ENCODE measurements around the gene MMP21. TPM values are rescaled to one million over a fixed set of nuclear protein-coding genes. Genes with fewer than 3 reads are reported as not detected.

Gene MMP21
- total and polyA plus RNA-seq, 2 donors (not counting 1 experiment from before 2014, with no cell fraction given), result 0.05 to 0.17 TPM

GRCh38 chr10:125795128-125795527 lies 19.5 kb upstream of the MMP21 start:
- H3K4me3 ChIP-seq (replicated peaks in 1 of 4; ENCODE audit: control extremely low read depth in 1 of 4, insufficient read depth in 1 of 4, low read depth in 3 of 4, low read length in 4 of 4), result no peak overlapping the region
- no peaks in the 10 kb centered on the region for H3K79me2 ChIP-seq (ENCODE audit: control insufficient read depth, insufficient read depth, low read length)
- no peak overlapping the region for H3K27ac ChIP-seq (ENCODE audit: insufficient read depth, low read length)
- no peaks in the 10 kb centered on the region for H4K20me1 ChIP-seq (ENCODE audit: control insufficient read depth, extremely low read depth, insufficient read depth, low read length)
- H3K27me3 ChIP-seq (ENCODE audit: control insufficient read depth, insufficient read depth, low read length), result no peaks in the 10 kb centered on the region
- no peak overlapping the region for H3K9ac ChIP-seq (ENCODE audit: insufficient read depth, low read length)
- H3K4me2 ChIP-seq (ENCODE audit: extremely low read depth, insufficient read depth, low read length), result no peak overlapping the region
- no peak for DNase-seq (ENCODE audit: low read depth in 2 of 2)
- H3K4me1 ChIP-seq (ENCODE audit: control insufficient read depth, extremely low read depth, insufficient read depth, low read length), result no peaks in the 10 kb centered on the region
- H2AFZ ChIP-seq (ENCODE audit: low read length), result no peak overlapping the region
- no peaks in the 10 kb centered on the region for H3K9me3 ChIP-seq (ENCODE audit: control insufficient read depth, insufficient read depth, low read depth, low read length)
- TF ChIP-seq, protein P1, sequence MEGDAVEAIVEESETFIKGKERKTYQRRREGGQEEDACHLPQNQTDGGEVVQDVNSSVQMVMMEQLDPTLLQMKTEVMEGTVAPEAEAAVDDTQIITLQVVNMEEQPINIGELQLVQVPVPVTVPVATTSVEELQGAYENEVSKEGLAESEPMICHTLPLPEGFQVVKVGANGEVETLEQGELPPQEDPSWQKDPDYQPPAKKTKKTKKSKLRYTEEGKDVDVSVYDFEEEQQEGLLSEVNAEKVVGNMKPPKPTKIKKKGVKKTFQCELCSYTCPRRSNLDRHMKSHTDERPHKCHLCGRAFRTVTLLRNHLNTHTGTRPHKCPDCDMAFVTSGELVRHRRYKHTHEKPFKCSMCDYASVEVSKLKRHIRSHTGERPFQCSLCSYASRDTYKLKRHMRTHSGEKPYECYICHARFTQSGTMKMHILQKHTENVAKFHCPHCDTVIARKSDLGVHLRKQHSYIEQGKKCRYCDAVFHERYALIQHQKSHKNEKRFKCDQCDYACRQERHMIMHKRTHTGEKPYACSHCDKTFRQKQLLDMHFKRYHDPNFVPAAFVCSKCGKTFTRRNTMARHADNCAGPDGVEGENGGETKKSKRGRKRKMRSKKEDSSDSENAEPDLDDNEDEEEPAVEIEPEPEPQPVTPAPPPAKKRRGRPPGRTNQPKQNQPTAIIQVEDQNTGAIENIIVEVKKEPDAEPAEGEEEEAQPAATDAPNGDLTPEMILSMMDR (conservative IDR thresholded peaks at IDR 0.05 in 1 of 2, IDR thresholded peaks at IDR 0.05 in 1 of 2; ENCODE audit: low read depth in 1 of 2, low read length in 2 of 2), result no peak
- TF ChIP-seq EZH2 (IDR thresholded peaks at IDR 0.05; ENCODE audit: low read length, missing control alignments), result no peak
- peaks cover 6% of the 10 kb centered on the region for H3K36me3 ChIP-seq (ENCODE audit: control insufficient read depth, insufficient read depth, low read length)

DNA sequence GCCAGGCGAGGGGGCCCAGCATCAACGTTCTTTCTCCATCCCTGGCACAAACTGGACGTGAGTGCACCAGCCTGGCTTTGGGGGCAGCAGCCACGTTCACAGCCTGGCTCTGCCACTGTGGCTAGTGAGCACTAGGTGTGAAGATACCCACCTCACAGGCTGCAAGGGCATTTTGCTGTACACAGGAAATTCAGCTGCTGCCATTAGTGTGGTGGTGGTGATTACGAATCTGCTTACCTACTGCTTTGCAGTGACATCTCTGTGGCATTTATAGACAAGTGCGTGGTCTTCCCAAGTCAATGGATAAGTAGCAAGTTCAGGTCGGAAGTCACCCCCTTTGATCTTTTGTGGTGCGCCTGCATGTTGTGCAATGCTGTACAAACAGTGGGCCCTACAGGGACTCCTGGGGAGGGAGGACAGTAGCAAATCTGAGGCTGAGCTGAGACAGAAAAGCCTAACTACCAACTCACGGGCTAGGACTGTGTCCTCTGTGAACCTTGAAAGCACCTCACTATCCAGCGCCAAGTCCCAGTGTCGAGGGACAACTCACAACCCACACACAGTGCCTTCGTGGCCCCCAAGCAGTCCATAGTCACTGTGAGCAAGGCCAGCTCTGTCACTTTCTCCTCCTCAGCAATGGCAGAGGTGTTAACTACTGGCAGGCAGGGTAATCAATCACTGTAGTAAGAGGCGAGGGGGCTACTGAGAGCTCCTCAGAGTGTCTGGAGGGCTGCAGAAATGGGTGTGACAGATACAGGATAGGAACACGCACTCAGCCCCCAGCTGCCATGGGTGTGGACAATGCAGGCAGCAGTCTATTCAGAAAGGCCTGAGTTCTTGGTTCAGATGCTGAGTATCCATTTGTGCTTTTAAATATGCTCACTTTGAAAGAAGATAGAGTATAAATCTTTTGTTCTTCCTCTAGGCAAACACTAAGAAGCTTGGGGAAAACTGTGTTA lies 17.0 kb upstream of the MMP21 start:
- Histone ChIP-seq H3K27me3 (ENCODE audit: control insufficient read depth, insufficient read depth, low read length) (no peaks in the 10 kb centered on the region), H3K79me2 (ENCODE audit: control insufficient read depth, insufficient read depth, low read length) (no peaks in the 10 kb centered on the region), H3K27ac (ENCODE audit: insufficient read depth, low read length) (no peak overlapping the region), H3K36me3 (ENCODE audit: control insufficient read depth, insufficient read depth, low read length) (peaks cover 6% of the 10 kb centered on the region), H3K4me1 (ENCODE audit: control insufficient read depth, extremely low read depth, insufficient read depth, low read length) (no peaks in the 10 kb centered on the region), H4K20me1 (ENCODE audit: control insufficient read depth, extremely low read depth, insufficient read depth, low read length) (no peaks in the 10 kb centered on the region), H2AFZ (ENCODE audit: low read length) (no peak overlapping the region), H3K9ac (ENCODE audit: insufficient read depth, low read length) (no peak overlapping the region), H3K9me3 (ENCODE audit: control insufficient read depth, insufficient read depth, low read depth, low read length) (no peaks in the 10 kb centered on the region), H3K4me2 (ENCODE audit: extremely low read depth, insufficient read depth, low read length) (no peak overlapping the region), H3K4me3 (replicated peaks in 1 of 4; ENCODE audit: control extremely low read depth in 1 of 4, insufficient read depth in 1 of 4, low read depth in 3 of 4, low read length in 4 of 4) (no peak overlapping the region)
- DNase-seq (ENCODE audit: low read depth in 2 of 2), result no peak
- TF ChIP-seq EZH2 (IDR thresholded peaks at IDR 0.05; ENCODE audit: low read length, missing control alignments), result no peak
- TF ChIP-seq, protein P1 (conservative IDR thresholded peaks at IDR 0.05 in 1 of 2, IDR thresholded peaks at IDR 0.05 in 1 of 2; ENCODE audit: low read depth in 1 of 2, low read length in 2 of 2), result no peak

DNA sequence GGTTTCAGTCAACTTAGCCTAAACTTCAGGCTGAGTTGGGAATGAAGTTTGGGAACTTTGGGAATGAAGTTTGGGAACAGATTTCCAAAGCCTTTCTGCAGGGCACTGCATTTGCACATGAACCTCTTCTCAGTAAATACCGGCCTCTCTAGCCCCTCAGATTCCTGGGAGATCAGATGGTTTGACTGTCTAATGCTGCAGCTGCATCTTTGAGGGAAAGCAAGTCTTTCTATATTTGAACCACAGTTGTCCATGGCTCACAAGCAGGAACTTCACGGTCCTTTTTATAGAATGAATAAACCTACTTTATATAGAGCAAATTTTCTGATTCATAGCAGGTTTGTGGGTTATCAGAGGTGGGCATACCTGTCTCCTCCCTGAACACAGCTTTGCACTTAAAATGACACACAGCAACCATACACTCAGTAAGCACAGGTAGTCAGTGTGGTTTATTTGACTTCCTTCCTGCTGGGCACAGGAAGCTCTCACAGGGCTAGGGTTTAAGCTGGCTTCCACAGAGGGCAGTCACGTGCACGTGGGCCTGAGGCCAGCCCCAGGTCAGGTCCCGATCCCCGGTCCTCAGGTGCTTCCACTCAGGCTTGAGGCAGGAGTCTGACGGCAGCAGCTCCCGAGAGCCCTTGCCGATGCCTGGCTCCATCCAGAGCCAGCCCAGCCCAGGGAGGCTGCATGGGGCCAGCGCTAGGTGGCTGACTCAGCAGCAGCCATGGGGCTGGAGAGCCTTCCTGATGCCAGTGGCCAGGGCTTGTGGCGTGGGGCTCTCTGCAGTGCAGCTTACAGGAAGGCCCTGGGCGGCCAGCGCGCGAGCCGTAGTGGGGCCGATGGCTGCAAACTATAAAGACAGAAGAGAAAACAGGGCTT lies 12.8 kb upstream of the MMP21 start:
- H3K4me2 ChIP-seq (ENCODE audit: extremely low read depth, insufficient read depth, low read length), result no peak overlapping the region
- H3K4me3 ChIP-seq (replicated peaks in 1 of 4; ENCODE audit: control extremely low read depth in 1 of 4, insufficient read depth in 1 of 4, low read depth in 3 of 4, low read length in 4 of 4), result no peak overlapping the region
- no peaks in the 10 kb centered on the region for H3K4me1 ChIP-seq (ENCODE audit: control insufficient read depth, extremely low read depth, insufficient read depth, low read length)
- DNase-seq (ENCODE audit: low read depth in 2 of 2), result no peak
- H3K9me3 ChIP-seq (ENCODE audit: control insufficient read depth, insufficient read depth, low read depth, low read length), result no peaks in the 10 kb centered on the region
- H2AFZ ChIP-seq (ENCODE audit: low read length), result no peak overlapping the region
- H3K36me3 ChIP-seq (ENCODE audit: control insufficient read depth, insufficient read depth, low read length), result no peaks in the 10 kb centered on the region
- no peak overlapping the region for H3K9ac ChIP-seq (ENCODE audit: insufficient read depth, low read length)
- no peaks in the 10 kb centered on the region for H3K27me3 ChIP-seq (ENCODE audit: control insufficient read depth, insufficient read depth, low read length)
- no peak for TF ChIP-seq EZH2 (IDR thresholded peaks at IDR 0.05; ENCODE audit: low read length, missing control alignments)
- TF ChIP-seq, protein P1 (conservative IDR thresholded peaks at IDR 0.05 in 1 of 2, IDR thresholded peaks at IDR 0.05 in 1 of 2; ENCODE audit: low read depth in 1 of 2, low read length in 2 of 2), result no peak
- H4K20me1 ChIP-seq (ENCODE audit: control insufficient read depth, extremely low read depth, insufficient read depth, low read length), result no peaks in the 10 kb centered on the region
- no peak overlapping the region for H3K27ac ChIP-seq (ENCODE audit: insufficient read depth, low read length)
- no peaks in the 10 kb centered on the region for H3K79me2 ChIP-seq (ENCODE audit: control insufficient read depth, insufficient read depth, low read length)
